Keratinocyte (primary cell): ENCODE measurements around the gene RBMS3. TPM values are rescaled to one million over a fixed set of nuclear protein-coding genes. Genes with fewer than 3 reads are reported as not detected.

Source experiments
- DNase-seq: peaks from one replicate; pipeline ENCODE4 v3.0.0-alpha.2; 2011; ENCODE audit warnings: low read depth, missing footprints, low spot score
- FAIRE-seq: peaks from 2 replicates; lab custom pipeline; 2011; peaks lifted over from hg19 to GRCh38; lab: Jason Lieb, UNC
- H2AFZ ChIP-seq: 2 replicates; pipeline ENCODE4 v1.6.0; 2012; ENCODE audit warnings: low read length, control low read depth, inconsistent platforms; ENCODE audit not compliant: control insufficient read depth
- H3K27ac ChIP-seq: 2 replicates; pipeline ENCODE4 v1.5.1; 2011; ENCODE audit warnings: low read length; ENCODE audit not compliant: control insufficient read depth, insufficient read depth
- H3K27me3 ChIP-seq: 3 replicates; pipeline ENCODE4 v1.6.0; 2011; ENCODE audit warnings: low read length; ENCODE audit not compliant: control insufficient read depth, insufficient read depth; ENCODE audit errors: extremely low read depth
- H3K36me3 ChIP-seq, 2 experiments: 2 replicates in 1 of 2; 3 replicates in 1 of 2; pipeline ENCODE4 v1.5.1; 2011; ENCODE audit warnings: low read length in 2 of 2, mild to moderate bottlenecking in 1 of 2; ENCODE audit not compliant: control insufficient read depth in 2 of 2, insufficient read depth in 2 of 2; ENCODE audit errors: extremely low read depth in 1 of 2
- H3K4me1 ChIP-seq: 3 replicates; pipeline ENCODE4 v1.5.1; 2011; ENCODE audit warnings: low read length; ENCODE audit not compliant: control insufficient read depth, insufficient read depth; ENCODE audit errors: extremely low read depth
- H3K4me2 ChIP-seq: 3 replicates; pipeline ENCODE4 v1.6.0; 2011; ENCODE audit warnings: low read depth, low read length; ENCODE audit not compliant: control insufficient read depth, insufficient read depth; ENCODE audit errors: extremely low read depth
- H3K4me3 ChIP-seq, 3 experiments: fragments of 200-600 bp in 1 of 3; sonication (generic) in 1 of 3; 2 replicates in 2 of 3; 3 replicates in 1 of 3; pipeline ENCODE4 v1.5.1; 2011 to 2016; ENCODE audit warnings: low read length in 3 of 3, mild to moderate bottlenecking in 3 of 3, control low read depth in 2 of 3, inconsistent platforms in 1 of 3, low read depth in 1 of 3, mixed read lengths in 1 of 3, mixed run types in 1 of 3, moderate library complexity in 1 of 3; ENCODE audit not compliant: control insufficient read depth in 2 of 3, insufficient read depth in 2 of 3; ENCODE audit errors: extremely low read depth in 1 of 3
- H3K79me2 ChIP-seq: 2 replicates; pipeline ENCODE4 v1.6.0; 2012; ENCODE audit warnings: low read length; ENCODE audit not compliant: control insufficient read depth, insufficient read depth
- H3K9ac ChIP-seq: 3 replicates; pipeline ENCODE4 v1.6.0; 2011; ENCODE audit warnings: low read length; ENCODE audit not compliant: control insufficient read depth, insufficient read depth; ENCODE audit errors: extremely low read depth
- H3K9me1 ChIP-seq: 3 replicates; pipeline ENCODE4 v1.6.0; 2011; ENCODE audit warnings: low read length; ENCODE audit not compliant: control insufficient read depth, insufficient read depth; ENCODE audit errors: extremely low read depth
- H3K9me3 ChIP-seq: 2 replicates; pipeline ENCODE4 v1.5.1; 2012; ENCODE audit warnings: low read depth, low read length; ENCODE audit not compliant: control insufficient read depth
- H4K20me1 ChIP-seq: 3 replicates; pipeline ENCODE4 v1.6.0; 2011; ENCODE audit warnings: low read length; ENCODE audit not compliant: control insufficient read depth, insufficient read depth; ENCODE audit errors: extremely low read depth
- CTCF ChIP-seq, 3 experiments: IDR thresholded peaks in 1 of 3; conservative IDR thresholded peaks in 1 of 3; optimal IDR thresholded peaks in 1 of 3; 2 replicates in 2 of 3; 3 replicates in 1 of 3; pipeline versions ENCODE3 to v1.5.1; 2011; ENCODE audit warnings: low read length in 3 of 3, mild to moderate bottlenecking in 3 of 3, moderate library complexity in 2 of 3, control low read depth in 1 of 3, inconsistent platforms in 1 of 3; ENCODE audit not compliant: insufficient read depth in 2 of 3; ENCODE audit errors: extremely low read depth in 1 of 3
- EZH2 ChIP-seq: IDR thresholded peaks from one replicate; pipeline ENCODE4 v1.6.1; 2012; ENCODE audit warnings: inconsistent platforms, mild to moderate bottlenecking, low read length, moderate library complexity
- dilution Hi-C: fragments of 300-500 bp; cut with MboI; formaldehyde crosslinking; loops from one replicate; pipeline ENCODE4 v1.7.0; 2020; ENCODE audit warnings: low sequenced_read_pairs; ENCODE audit not compliant: extremely low pct_ligation_motif_present
- polyA plus RNA-seq, 5 experiments: library from polyadenylated mRNA; depleted of rRNA in 3 of 5; stranded (reverse) in 3 of 5; stranded (forward) in 1 of 5; unstranded in 1 of 5; fragments of >200 nt; gene quantifications; 1 replicate in 1 of 5; 2 replicates in 3 of 5; 3 replicates in 1 of 5; pipeline versions ENCODE4 v1.2.1 to v1.2.3, GENCODE V29; 2011 to 2012; ENCODE audit warnings: missing spikeins in 2 of 5, low read depth in 1 of 5, low replicate concordance in 1 of 5

RBMS3 gene
- polyA plus RNA-seq, 1 donor (not counting 4 experiments of a cell fraction or from before 2014, with no cell fraction given): 2.3 TPM

- Histone ChIP-seq H3K36me3 (no peaks in the 10 kb centered on the region), H3K9me3 (no peaks in the 10 kb centered on the region), H3K9me1 (no peaks in the 10 kb centered on the region), H3K4me1 (no peaks in the 10 kb centered on the region), H3K79me2 (no peaks in the 10 kb centered on the region), H3K4me2 (no peak overlapping the region), H3K27me3 (no peaks in the 10 kb centered on the region), H3K4me3 (no peak overlapping the region), H3K9ac (no peak overlapping the region), H2AFZ (no peak overlapping the region), H4K20me1 (no peaks in the 10 kb centered on the region), H3K27ac (no peak overlapping the region)
- no peak for FAIRE-seq
- no peak for DNase-seq
- no peak for TF ChIP-seq EZH2
- TF ChIP-seq CTCF (optimal IDR thresholded peaks at IDR 0.05 in 1 of 3, IDR thresholded peaks at IDR 0.05 in 1 of 3, conservative IDR thresholded peaks at IDR 0.05 in 1 of 3; ENCODE audit: extremely low read depth in 1 of 3, insufficient read depth in 2 of 3, low read length in 3 of 3): no peak
- dilution Hi-C loops: no loop called here
Observed at GRCh38 chr3:29481969-29482767, 201.3 kb downstream of the RBMS3 start.

GRCh38 chr3:29484633-29485032 lies 203.8 kb downstream of the RBMS3 start:
- Histone ChIP-seq H3K27ac (no peak overlapping the region), H3K79me2 (no peaks in the 10 kb centered on the region)
- TF ChIP-seq EZH2: no peak
- TF ChIP-seq CTCF (optimal IDR thresholded peaks at IDR 0.05 in 1 of 3, IDR thresholded peaks at IDR 0.05 in 1 of 3, conservative IDR thresholded peaks at IDR 0.05 in 1 of 3; ENCODE audit: extremely low read depth in 1 of 3, insufficient read depth in 2 of 3, low read length in 3 of 3): no peak

More at GRCh38 chr3:29484633-29485032, 203.8 kb downstream of the RBMS3 start:
- no peaks in the 10 kb centered on the region for H4K20me1 ChIP-seq
- H3K36me3 ChIP-seq: no peaks in the 10 kb centered on the region
- H3K9me1 ChIP-seq: no peaks in the 10 kb centered on the region
- DNase-seq: no peak
- no peak overlapping the region for H2AFZ ChIP-seq
- no peaks in the 10 kb centered on the region for H3K9me3 ChIP-seq
- H3K4me2 ChIP-seq: no peak overlapping the region
- dilution Hi-C loops: no loop called here
- FAIRE-seq: no peak
- H3K27me3 ChIP-seq: no peaks in the 10 kb centered on the region
- H3K4me3 ChIP-seq: no peak overlapping the region
- no peak overlapping the region for H3K9ac ChIP-seq
- peaks cover 5% of the 10 kb centered on the region for H3K4me1 ChIP-seq
